Kidney (tissue), 14 donors: ENCODE results near the gene TUBB2B. TPM values are rescaled to one million over a fixed set of nuclear protein-coding genes. Genes with fewer than 3 reads are reported as not detected.

ENCODE experiments used
- DNase-seq, 5 donors: peaks; one replicate each; pipeline ENCODE4 v3.0.0-alpha.2; 2013 to 2020
- FAIRE-seq: peaks from 2 replicates; lab custom pipeline; 2012; peaks lifted over from hg19 to GRCh38; lab: Jason Lieb, UNC
- H3K27ac ChIP-seq, 2 donors: one replicate each; pipeline ENCODE4 v1.7.0; 2013; ENCODE audit warnings: low read depth in 2 of 2, low read length in 2 of 2, inconsistent platforms in 1 of 2
- H3K27me3 ChIP-seq: one replicate; pipeline ENCODE4 v1.7.1; 2013; ENCODE audit warnings: low read length, inconsistent platforms; ENCODE audit not compliant: control insufficient read depth, insufficient read depth
- H3K36me3 ChIP-seq, 3 donors: one replicate each; pipeline versions ENCODE4 v1.7.0 to v1.7.1; 2013; ENCODE audit warnings: low read length in 3 of 3, control low read depth in 1 of 3, inconsistent platforms in 1 of 3; ENCODE audit not compliant: insufficient read depth in 3 of 3, control insufficient read depth in 2 of 3
- H3K4me1 ChIP-seq, 3 donors: one replicate each; pipeline versions ENCODE4 v1.7.0 to v1.7.1; 2013; ENCODE audit warnings: low read length in 3 of 3, inconsistent platforms in 1 of 3, low read depth in 1 of 3; ENCODE audit not compliant: control insufficient read depth in 2 of 3, insufficient read depth in 2 of 3
- H3K4me3 ChIP-seq, 3 donors: one replicate each; pipeline versions ENCODE4 v1.7.0 to v1.8.1; 2013; ENCODE audit warnings: low read length in 3 of 3, control low read depth in 1 of 3, inconsistent platforms in 1 of 3
- H3K9ac ChIP-seq, 3 donors: one replicate each; pipeline versions ENCODE4 v1.7.0 to v1.7.1; 2013; ENCODE audit warnings: low read length in 3 of 3, control low read depth in 1 of 3, inconsistent platforms in 1 of 3
- H3K9me3 ChIP-seq, 3 donors: one replicate each; pipeline versions ENCODE4 v1.7.0 to v1.7.1; 2013; ENCODE audit warnings: low read length in 3 of 3, control low read depth in 1 of 3, inconsistent platforms in 1 of 3; ENCODE audit not compliant: control insufficient read depth in 2 of 3, insufficient read depth in 1 of 3
- intact Hi-C: fragments of 100-400 bp; cut with DNase I; formaldehyde crosslinking; loops from one replicate; pipeline ENCODE4 v1.11.1; 2022
- polyA plus RNA-seq: library from polyadenylated mRNA; stranded (reverse); fragments of 350-450 nt; fragmentation: Illumina TruSeq; extraction: RNeasy Lipid Tissue Mini Kit (QIAGEN cat#74804); gene quantifications from one replicate; pipeline ENCODE4 v1.2.3, GENCODE V29; 2014; ENCODE audit warnings: low read depth, low replicate concordance; ENCODE audit not compliant: insufficient read depth
- total RNA-seq: library from RNA; stranded (reverse); fragmentation: NEBNext Ultra II Directional; extraction: Animal tissue kit (Norgen Biotek cat#: 25700); gene quantifications from one replicate; pipeline ENCODE4 v1.2.1, GENCODE V29; 2021
- TF ChIP-seq, protein P1 (sequence below): IDR thresholded peaks from 3 replicates; pipeline ENCODE4 v1.5.1; 2012; ENCODE audit warnings: mild to moderate bottlenecking, moderate library complexity, borderline replicate concordance; ENCODE audit not compliant: insufficient read depth; ENCODE audit errors: extremely low read depth
- donor health status: control.
- donor health status: control.
- donor health status: control.
- donor health status: control.
- donor health status: control.
- donor health status: DM: yes; HTN: yes; CAD: no.
- donor health status: Normal renal cell carcinoma (clear cell type).

The TUBB2B gene
- total and polyA plus RNA-seq, 2 donors from 2014 or later, result 34.2 to 46.1 TPM

DNA sequence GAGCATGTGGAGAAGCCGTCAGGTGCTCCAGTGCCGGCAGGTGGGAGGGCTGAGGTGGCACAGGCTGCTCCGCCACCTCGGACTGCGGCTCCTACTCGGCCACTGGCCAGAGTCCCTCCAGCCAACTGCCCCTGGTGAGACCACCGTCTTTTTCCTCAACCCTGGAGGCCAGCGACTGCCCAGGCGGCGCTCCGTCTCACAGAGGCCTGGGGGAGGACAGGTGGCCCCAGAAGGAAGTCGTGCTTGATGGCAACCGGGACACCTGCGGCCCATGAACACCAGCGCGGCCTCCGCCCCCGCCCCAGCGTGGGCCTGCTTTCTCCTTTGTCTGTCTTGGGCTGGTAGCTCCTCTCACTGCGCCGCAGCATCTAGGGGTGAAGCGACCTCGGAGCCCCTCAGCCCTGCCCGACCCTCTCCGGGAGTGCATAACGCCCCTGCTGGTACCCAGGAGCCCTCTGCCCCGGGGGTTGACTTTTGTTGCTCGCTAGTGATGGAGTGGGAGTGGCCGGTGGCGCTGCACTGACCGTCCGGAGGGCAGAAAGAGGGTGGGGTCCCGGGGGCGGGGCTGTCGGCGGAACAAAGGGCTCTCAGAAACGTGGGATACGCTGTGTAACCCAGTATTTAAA, 706 bp upstream of the TUBB2B start:
- no peak overlapping the region for H3K9ac ChIP-seq

DNA sequence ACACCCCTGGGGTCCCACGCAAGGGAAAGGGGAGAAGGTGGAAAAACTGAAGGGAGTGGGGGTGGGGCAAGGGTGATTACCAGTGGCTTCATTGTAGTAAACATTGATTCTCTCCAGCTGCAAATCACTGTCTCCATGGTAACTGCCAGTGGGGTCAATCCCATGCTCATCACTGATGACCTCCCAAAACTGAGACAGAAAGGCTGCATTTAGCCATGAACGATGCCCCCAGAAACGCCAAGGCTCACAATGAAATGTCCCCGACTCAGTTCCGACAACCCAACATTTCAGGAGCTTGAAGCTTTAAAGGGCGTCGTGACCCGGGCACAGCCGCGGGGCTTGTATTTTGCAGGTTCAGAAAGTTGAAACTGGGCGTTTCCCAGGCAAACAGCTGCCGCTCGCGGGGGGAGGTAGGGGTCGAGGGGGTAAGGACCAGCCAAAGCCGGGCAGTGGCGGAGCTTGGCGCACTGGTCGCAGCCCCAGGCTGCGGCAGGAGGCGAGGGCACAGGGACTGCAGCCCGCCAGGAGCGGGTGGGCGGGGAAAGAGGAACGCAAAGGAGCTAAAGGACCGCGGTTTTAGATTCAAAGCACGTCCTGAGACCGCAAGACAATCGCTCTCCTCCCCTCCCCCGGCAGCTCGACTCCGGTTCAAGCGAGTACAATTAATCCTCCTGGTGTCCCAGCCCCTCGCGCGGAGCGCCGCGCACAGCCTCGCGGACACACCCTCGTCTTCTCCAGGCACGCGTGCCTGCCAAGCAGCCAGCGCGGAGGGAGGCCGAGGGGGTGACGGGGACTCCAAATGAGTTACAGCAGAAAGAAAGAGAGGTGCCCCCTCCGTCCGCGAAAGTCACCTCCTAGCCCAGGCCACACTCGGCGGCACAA, 731 bp downstream of the TUBB2B start:
- Histone ChIP-seq H3K27ac (no peak overlapping the region), H3K9me3 (no peaks in the 10 kb centered on the region), H3K4me3 (peak overlapping the region; percentile 26 to 59 (median 55)), H3K9ac (peak overlapping the region in 2 of 3 donors; percentile 22 to 26), H3K36me3 (no peaks in the 10 kb centered on the region), H3K4me1 (peaks cover 0 to 25% (median 11%) of the 10 kb centered on the region in 3 donors), H3K27me3 (peaks cover 8% of the 10 kb centered on the region)
- peak; percentile 80 to 91 (median 90) for DNase-seq
- intact Hi-C loops, result no loop called here
- TF ChIP-seq, protein P1, sequence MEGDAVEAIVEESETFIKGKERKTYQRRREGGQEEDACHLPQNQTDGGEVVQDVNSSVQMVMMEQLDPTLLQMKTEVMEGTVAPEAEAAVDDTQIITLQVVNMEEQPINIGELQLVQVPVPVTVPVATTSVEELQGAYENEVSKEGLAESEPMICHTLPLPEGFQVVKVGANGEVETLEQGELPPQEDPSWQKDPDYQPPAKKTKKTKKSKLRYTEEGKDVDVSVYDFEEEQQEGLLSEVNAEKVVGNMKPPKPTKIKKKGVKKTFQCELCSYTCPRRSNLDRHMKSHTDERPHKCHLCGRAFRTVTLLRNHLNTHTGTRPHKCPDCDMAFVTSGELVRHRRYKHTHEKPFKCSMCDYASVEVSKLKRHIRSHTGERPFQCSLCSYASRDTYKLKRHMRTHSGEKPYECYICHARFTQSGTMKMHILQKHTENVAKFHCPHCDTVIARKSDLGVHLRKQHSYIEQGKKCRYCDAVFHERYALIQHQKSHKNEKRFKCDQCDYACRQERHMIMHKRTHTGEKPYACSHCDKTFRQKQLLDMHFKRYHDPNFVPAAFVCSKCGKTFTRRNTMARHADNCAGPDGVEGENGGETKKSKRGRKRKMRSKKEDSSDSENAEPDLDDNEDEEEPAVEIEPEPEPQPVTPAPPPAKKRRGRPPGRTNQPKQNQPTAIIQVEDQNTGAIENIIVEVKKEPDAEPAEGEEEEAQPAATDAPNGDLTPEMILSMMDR, result no peak
- FAIRE-seq, result no peak

More for the DNA sequence above, 706 bp upstream of the TUBB2B start:
- FAIRE-seq (no peak), DNase-seq (peak; percentile 77 to 94 (median 82))
- Histone ChIP-seq H3K4me3 (peak overlapping the region in 2 of 3 donors; percentile 31 to 55), H3K36me3 (no peaks in the 10 kb centered on the region), H3K4me1 (peaks cover 0 to 29% (median 11%) of the 10 kb centered on the region in 3 donors), H3K27ac (no peak overlapping the region), H3K9me3 (no peaks in the 10 kb centered on the region), H3K27me3 (peaks cover 8% of the 10 kb centered on the region)
- TF ChIP-seq, protein P1, result no peak
- intact Hi-C loops, result no loop called here

DNA sequence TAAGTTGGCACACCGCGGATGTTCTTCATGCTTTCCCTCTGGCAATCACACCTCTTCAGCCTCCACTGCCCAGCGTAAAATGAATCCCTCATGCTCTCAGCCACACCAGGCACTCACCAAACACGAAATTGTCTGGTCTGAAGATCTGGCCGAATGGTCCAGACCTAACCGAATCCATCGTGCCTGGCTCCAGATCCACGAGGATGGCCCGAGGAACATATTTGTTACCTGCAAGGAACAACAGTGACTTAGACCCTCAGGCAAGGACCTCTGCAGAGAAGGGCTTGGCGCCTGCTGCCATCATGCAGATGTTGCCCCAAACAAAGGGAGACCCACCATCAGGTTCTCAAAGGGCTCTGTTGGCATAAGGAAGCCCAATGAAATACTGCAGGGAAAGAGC, 1.4 kb downstream of the TUBB2B start:
- H3K9me3 ChIP-seq, result no peaks in the 10 kb centered on the region
- no peak overlapping the region for H3K27ac ChIP-seq
- intact Hi-C loops, result no loop called here
- H3K9ac ChIP-seq, result no peak overlapping the region
- peak overlapping the region in 1 of 3 donors; percentile 59 for H3K4me3 ChIP-seq
- TF ChIP-seq, protein P1, result no peak
- DNase-seq, result no peak
- peaks cover 8% of the 10 kb centered on the region for H3K27me3 ChIP-seq
- FAIRE-seq, result no peak
- H3K4me1 ChIP-seq, result peaks cover 0 to 25% (median 11%) of the 10 kb centered on the region in 3 donors
- no peaks in the 10 kb centered on the region for H3K36me3 ChIP-seq
